ENCODE measurements around the gene PRIM2. TPM values are rescaled to one million over a fixed set of nuclear protein-coding genes. Genes with fewer than 3 reads are reported as not detected.

Gene PRIM2
- total and polyA plus RNA-seq, 10 of the 15 experiments (the other 5 are each of a cell fraction or from before 2014, with no cell fraction given), result 13.2 to 38.6 (median 25.1) TPM

GRCh38 chr6:57305107-57305506, 12.3 kb upstream of the PRIM2 start:
- ChIA-PET RAD21 (ENCODE audit: unreplicated experiment) (no interaction called here), POLR2A (no interaction called here), CTCF (interaction anchor here (1.1 to 1.6 kb wide), 3 partner anchors 11 to 402 kb away, joined by 3 to 6 read pairs (median 5); no protein-coding TSS in a partner anchor), SMC1A (ENCODE audit: uncharacterized antibody, unreplicated experiment) (interaction anchor here (0.9 to 1.5 kb wide), 5 partner anchors 10 to 401 kb away, joined by 3 to 4 read pairs (median 3); partner anchors contain the start of gene PRIM2)
- intact Hi-C loops (cut with micrococcal nuclease; ENCODE audit: unreplicated experiment), result no loop called here
- Histone ChIP-seq H3K36me3 (ENCODE audit: control insufficient read depth in 2 of 2, insufficient read depth in 2 of 2, low read length in 1 of 2) (no peaks in the 10 kb centered on the region), H3K4me3 (no peak overlapping the region), H2AFZ (ENCODE audit: control insufficient read depth, low read depth, low read length) (no peak overlapping the region), H3K9ac (ENCODE audit: control insufficient read depth, insufficient read depth, low read length) (no peak overlapping the region), H3K27ac (ENCODE audit: control insufficient read depth, insufficient read depth) (no peak overlapping the region), H3K9me3 (replicated peaks; ENCODE audit: control insufficient read depth, insufficient read depth, low read length) (no peaks in the 10 kb centered on the region), H3K4me1 (ENCODE audit: control insufficient read depth, insufficient read depth, low read length) (no peaks in the 10 kb centered on the region), H3K79me2 (ENCODE audit: control insufficient read depth, insufficient read depth, low read length) (no peaks in the 10 kb centered on the region), H3K4me2 (ENCODE audit: control insufficient read depth, insufficient read depth) (no peak overlapping the region), H4K20me1 (ENCODE audit: control insufficient read depth, insufficient read depth) (no peaks in the 10 kb centered on the region), H3K27me3 (replicated peaks in 1 of 2; ENCODE audit: control insufficient read depth in 2 of 2, insufficient read depth in 2 of 2, low read length in 1 of 2) (no peaks in the 10 kb centered on the region)
- no peak for ATAC-seq
- in situ Hi-C loops (cut with MboI), result no loop called here
- no peak for DNase-seq (ENCODE audit: low read depth, low spot score)
- FAIRE-seq, result no peak
- WGBS (ENCODE audit: insufficient coverage, insufficient replicate concordance, low lambda C conversion rate, missing lambda C conversion rate), result 59% methylated on average over 3 of the region's 3 CpGs
- BruUV-seq (replicated peaks), result no TSS peak
- no peak for TF ChIP-seq NFXL1 (IDR thresholded peaks at IDR 0.05; ENCODE audit: borderline replicate concordance)
- TF ChIP-seq RBBP5 (conservative IDR thresholded peaks at IDR 0.05), result no peak
- TF ChIP-seq NFYB (IDR thresholded peaks at IDR 0.05; ENCODE audit: insufficient read depth, low read depth, low read length), result no peak
- no peak for TF ChIP-seq ESRRA (IDR thresholded peaks at IDR 0.05; ENCODE audit: low read length)
- TF ChIP-seq YBX1 (IDR thresholded peaks at IDR 0.05), result no peak
- TF ChIP-seq TCF3 (IDR thresholded peaks at IDR 0.05; ENCODE audit: borderline replicate concordance, insufficient read depth, low read depth, low read length), result no peak
- TF ChIP-seq NR2F1 (conservative IDR thresholded peaks at IDR 0.05), result no peak
- TF ChIP-seq SRF (IDR thresholded peaks at IDR 0.05; ENCODE audit: low read depth in 2 of 2, low read length in 2 of 2), result no peak
- TF ChIP-seq ATF2 (IDR thresholded peaks at IDR 0.05; ENCODE audit: low read length), result no peak
- TF ChIP-seq BACH1 (IDR thresholded peaks at IDR 0.05; ENCODE audit: borderline replicate concordance), result no peak
- no peak for TF ChIP-seq IKZF1 (conservative IDR thresholded peaks at IDR 0.05)
